Ecto neural progenitor cell (in vitro differentiated cells): ENCODE results near the gene TAX1BP1.
"Not testable (repeated sequence)": the region's sequence is repeated elsewhere in the genome, so short reads cannot be mapped to it uniquely, and the experiment has no call there.

Experiments
- DNase-seq: peaks from one replicate; pipeline ENCODE4 v3.0.0-alpha.2; 2018; ENCODE audit warnings: low spot score

Gene TAX1BP1

GRCh38 chr7:27739301-27739908 lies 557 bp upstream of the TAX1BP1 start:
- no peak for DNase-seq

- peak; percentile 86 for DNase-seq
Observed at GRCh38 chr7:27740449-27741086, 606 bp downstream of the TAX1BP1 start.

DNA sequence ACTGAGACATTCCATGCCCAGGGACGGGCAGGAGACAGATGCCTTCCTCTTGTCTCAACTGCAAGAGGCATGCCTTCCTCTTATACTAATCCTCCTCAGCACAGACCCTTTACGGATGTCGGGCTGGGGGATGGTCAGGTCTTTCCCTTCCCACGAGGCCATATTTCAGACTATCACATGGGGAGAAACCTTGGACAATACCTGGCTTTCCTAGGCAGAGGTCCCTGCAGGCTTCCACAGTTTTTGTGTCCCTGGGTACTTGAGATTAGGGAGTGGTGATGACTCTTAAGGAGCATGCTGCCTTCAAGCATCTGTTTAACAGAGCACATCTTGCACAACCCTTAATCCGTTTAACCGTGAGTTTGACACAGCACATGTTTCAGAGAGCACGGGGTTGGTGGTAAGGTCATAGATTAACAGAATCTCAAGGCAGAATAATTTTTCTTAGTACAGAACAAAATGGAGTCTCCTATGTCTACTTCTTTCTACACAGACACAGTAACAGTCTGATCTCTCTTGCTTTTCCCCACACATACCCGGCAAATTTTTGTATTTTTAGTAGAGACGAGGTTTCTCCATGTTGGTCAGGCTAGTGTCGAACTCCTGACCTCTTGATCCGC lies 2.2 kb downstream of the TAX1BP1 start:
- not testable (repeated sequence) for DNase-seq

DNA sequence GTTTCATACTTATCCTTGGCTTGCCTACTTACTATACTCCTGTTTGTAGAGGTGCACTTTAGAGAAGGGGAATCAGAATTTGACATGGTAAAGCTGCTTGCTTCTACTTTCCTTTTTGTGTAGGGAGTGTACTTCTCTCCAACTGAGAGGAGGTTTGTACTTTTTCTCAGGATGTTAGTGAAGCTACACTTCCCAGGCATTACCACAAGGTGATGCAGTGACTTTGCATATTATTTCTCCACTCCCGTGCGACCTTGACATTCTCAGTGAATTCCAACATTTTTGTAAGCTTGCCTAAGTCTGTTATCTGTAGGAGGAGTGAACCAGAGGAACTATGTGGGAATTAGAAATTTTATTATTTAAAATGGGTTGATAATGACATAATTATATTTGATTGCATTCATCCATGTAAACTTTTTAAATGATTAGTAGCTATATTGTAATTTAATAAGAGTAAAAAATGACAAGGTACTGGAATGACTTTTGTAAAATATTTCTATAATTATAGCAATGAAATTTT lies 5.2 kb downstream of the TAX1BP1 start:
- no peak for DNase-seq

GRCh38 chr7:27746486-27746885 lies 6.5 kb downstream of the TAX1BP1 start:
- no peak for DNase-seq

- no peak for DNase-seq
Observed at GRCh38 chr7:27746978-27747377, 7.0 kb downstream of the TAX1BP1 start.

- DNase-seq, result no peak
Observed at GRCh38 chr7:27747589-27748368, 7.8 kb downstream of the TAX1BP1 start.

- DNase-seq, result no peak
Observed at GRCh38 chr7:27750316-27750715, 10.4 kb downstream of the TAX1BP1 start.

DNA sequence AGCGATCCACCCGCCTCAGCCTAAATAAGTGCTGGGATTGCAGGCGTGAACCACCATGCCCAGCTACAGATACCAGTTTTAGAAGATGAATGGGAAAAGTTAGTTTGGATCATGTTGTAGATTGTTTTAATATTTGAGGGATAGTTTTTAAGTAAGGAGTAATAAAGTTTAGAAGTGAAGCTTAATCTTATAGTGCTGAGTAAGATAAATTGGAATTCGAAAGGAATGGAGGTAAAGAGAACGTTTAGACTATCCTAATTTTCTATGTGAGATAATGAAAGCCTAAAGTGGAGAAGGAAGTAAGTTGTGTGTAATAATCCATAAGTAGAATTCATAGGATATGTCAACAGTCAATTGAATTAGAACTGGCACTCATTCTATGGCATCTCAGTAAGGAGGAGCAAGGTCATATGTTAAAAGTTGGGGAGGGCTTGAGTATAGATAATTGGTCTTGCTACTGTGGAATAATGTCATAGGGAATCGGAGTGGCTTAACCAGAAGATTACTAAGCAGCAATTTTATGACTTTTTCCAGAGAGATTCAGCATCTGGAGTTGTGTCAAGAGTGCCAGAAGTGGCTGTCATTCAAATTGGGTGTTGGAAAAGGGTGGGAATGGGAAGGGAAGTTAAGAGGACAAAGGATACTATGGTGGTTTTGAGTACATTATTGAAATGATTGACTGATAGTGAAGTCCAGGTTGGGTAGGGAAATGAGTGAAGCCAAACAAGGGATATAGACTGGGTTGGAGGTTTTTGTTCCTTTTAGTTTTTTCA lies 12.1 kb downstream of the TAX1BP1 start:
- no peak for DNase-seq

DNA sequence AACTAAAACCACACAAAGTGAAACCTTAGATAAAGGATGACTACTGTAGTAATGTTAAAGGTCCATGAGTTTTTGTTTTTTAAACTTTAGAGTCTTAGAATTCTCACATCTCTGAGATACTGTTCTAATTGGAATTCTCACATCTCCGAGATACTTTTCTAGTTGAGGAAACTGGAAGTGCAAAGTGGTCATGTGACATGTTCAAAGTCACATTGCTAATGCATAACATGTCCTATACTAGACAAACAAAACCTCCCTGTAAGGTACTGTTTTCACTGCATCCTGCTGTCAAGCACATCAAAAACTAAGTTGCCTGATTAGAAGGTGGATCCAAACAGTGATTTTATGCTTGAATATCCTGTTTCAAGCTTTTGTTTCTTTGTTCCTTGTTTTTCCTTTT lies 13.9 kb downstream of the TAX1BP1 start:
- DNase-seq, result no peak

- DNase-seq, result no peak
Observed at GRCh38 chr7:27756298-27756697, 16.3 kb downstream of the TAX1BP1 start.

GRCh38 chr7:27759491-27759890 lies 19.5 kb downstream of the TAX1BP1 start:
- no peak for DNase-seq

DNA sequence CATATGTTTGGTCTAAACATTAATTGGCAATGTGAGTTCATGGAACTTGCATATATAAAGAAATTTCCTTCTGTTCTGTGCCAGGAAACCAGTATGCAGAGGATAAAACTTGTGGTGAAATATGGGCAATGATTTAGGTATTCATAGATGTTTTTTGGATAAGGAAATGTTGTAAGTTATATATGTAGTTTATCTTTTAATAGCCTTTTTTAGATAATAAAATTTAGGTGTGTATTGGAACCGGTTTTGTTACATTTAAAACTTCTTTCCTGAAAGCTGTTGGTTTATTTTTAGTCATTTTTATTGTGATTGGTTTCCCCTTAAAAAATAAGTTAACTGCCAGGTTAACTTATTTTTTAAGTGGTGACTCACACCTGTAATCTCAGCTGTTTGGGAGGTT lies 22.1 kb downstream of the TAX1BP1 start:
- DNase-seq, result no peak

DNA sequence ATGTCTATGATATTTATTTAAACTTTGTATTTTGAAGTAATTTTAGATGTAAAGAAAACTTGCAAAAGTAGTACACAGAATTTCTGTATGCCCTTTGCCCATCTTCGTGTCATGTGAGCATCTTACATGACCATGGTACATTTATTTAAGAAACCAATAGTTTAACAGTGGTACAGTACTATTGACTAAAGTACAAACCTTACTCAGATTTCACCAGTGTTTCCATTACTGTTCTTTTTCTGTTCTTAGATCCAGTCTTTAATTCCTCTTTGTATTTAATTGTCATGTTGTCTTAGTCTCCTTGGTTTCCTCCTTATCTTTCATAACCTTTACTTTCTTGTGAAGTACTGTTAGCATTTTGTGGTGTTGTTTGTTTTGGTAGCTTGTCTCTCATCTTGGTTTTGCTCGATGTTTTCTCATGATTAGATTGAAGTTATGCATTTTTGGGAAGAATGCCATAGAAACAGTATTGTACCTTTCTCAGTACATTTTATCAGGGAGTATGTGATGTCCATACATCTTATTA lies 24.1 kb downstream of the TAX1BP1 start:
- no peak for DNase-seq

- no peak for DNase-seq
Observed at GRCh38 chr7:27765841-27766240, 25.9 kb downstream of the TAX1BP1 start.

- DNase-seq, result no peak
Observed at GRCh38 chr7:27767374-27767773, 27.4 kb downstream of the TAX1BP1 start.

DNA sequence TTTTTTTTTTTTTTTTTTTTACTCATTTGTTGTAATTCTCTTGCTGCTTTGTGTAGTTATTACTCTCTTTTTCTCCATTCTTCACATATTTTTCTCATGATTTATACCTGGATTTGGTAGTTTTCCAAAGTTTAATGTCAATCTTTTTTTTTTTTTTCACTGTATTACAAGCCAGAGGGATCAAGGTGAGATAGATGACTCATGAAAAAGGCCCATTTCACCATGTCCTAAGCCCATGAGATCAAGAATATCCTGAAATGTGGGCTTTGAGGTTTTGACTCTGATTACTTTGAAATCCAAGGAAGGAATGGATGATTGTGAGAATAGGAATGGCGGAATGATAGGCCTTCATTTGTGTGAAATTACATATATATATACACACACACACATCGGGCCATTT lies 31.1 kb downstream of the TAX1BP1 start:
- DNase-seq, result no peak

DNA sequence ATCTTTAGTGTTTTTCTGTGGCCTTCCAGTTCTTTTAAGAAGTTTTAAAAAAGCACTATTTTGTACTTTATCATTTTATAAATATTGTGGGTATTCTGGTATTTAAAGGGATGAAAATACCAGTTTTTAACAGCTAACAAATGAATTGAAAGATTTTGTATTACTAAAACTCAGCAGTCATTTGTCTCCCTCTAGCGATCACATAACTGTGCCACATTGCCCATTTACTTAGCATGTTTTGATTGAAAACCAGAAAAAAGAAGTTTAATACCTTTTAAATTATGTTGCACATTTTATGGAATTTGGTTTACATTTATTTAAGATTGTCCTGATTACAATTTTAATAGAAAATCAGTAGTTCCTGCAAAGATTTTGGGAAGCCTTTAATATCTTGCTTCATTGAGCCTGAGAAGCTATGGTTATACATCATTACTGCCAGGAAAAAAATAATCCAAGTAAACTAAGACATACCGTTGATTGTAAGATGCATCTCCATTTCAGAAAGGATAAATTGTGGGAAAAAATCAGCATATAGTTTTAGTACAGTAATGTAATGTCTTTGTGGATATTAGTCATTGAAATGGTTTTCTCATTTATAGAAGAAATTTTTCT lies 34.9 kb downstream of the TAX1BP1 start:
- no peak for DNase-seq

DNA sequence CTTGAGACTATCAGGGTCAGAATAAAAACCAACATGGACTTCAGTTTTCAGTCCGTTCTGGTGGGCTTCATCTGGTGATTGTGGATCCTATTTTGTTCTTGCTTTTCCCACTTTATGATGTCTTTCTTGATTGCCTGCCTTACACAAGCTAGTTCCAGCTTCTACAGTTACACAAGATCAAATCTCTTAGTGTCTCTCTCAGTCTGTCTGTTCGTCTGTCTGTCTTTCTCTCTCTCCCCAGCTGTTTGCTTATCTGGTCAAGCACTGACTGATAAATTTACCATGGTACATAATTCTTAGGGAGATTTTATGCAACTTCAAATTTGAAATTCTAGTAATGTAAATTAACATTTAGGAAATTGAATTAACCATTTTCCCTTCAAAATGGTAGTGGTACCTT lies 35.8 kb downstream of the TAX1BP1 start:
- DNase-seq, result no peak

GRCh38 chr7:27777662-27778061 lies 37.7 kb downstream of the TAX1BP1 start:
- DNase-seq, result no peak

GRCh38 chr7:27779873-27780272 lies 39.9 kb downstream of the TAX1BP1 start:
- no peak for DNase-seq
